ENCODE data around the gene PTPRM.

PTPRM gene

DNA sequence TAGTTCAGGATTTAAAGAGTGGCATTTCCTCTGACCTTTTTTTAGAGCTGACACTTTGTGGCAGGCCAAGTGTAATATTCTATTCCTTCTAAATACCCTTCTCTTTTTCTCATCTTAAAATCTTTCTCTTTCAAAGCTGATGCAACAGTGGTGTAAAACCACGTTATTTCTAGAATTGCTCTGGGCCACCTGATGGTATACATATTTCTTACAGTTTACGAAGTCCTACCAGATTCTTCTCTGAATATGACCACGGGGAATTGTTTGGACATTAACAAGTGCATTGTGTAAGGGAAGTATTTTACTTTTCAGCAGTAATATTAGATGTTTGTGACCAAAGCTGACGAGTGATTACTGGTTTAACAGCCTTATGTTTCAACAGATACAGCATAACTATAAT is 109.9 kb downstream of the PTPRM start:
- H3K4me3 ChIP-seq (replicated peaks in 1 of 2; ENCODE audit: low read depth in 2 of 2, low read length in 2 of 2) = no peak overlapping the region
- TF ChIP-seq, protein P1, sequence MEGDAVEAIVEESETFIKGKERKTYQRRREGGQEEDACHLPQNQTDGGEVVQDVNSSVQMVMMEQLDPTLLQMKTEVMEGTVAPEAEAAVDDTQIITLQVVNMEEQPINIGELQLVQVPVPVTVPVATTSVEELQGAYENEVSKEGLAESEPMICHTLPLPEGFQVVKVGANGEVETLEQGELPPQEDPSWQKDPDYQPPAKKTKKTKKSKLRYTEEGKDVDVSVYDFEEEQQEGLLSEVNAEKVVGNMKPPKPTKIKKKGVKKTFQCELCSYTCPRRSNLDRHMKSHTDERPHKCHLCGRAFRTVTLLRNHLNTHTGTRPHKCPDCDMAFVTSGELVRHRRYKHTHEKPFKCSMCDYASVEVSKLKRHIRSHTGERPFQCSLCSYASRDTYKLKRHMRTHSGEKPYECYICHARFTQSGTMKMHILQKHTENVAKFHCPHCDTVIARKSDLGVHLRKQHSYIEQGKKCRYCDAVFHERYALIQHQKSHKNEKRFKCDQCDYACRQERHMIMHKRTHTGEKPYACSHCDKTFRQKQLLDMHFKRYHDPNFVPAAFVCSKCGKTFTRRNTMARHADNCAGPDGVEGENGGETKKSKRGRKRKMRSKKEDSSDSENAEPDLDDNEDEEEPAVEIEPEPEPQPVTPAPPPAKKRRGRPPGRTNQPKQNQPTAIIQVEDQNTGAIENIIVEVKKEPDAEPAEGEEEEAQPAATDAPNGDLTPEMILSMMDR (IDR thresholded peaks at IDR 0.05; ENCODE audit: low read depth, low read length) = no peak
- no peak for DNase-seq (ENCODE audit: low read depth in 2 of 2)

DNA sequence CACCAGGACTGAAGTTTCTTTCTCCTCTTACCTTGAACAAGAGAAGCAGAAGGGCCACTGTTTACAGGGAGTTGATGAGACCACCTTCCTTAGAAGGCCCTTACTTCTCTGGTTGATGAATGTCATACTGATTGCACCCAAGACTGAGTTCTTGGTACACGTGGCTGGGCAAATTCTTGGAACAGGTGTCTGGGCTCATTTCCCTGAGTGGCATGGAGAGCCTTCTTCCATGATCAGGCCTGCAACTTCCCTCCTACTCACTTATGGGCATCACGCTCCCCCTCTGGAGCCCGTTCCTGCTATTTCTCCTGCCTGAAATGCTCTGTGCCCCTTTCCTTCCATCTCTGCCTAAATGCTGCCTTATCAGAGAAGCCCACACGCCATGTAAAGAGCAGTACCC is 110.3 kb downstream of the PTPRM start:
- TF ChIP-seq, protein P1 (IDR thresholded peaks at IDR 0.05; ENCODE audit: low read depth, low read length) = no peak

DNA sequence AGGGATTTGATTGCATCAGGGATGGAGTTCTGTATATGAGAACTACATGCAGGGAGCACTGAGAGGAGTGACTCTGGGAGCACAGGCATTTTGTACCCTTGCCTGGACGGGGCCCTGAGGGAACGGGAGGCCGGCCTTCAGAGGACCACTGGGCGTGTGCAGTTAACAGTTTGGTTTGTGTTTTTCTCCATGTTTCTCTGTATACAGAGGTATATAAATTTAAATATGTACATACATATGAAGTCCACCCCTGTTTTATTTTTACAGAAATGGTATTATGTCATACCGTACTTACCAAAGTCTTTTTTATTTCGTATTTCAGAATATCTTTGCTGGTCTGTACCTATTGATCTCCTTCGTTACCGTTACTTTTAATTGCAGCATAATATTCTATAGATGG is 111.3 kb downstream of the PTPRM start:
- TF ChIP-seq, protein P1 (IDR thresholded peaks at IDR 0.05; ENCODE audit: low read depth, low read length) = no peak
- H3K4me3 ChIP-seq (replicated peaks in 1 of 2; ENCODE audit: low read depth in 2 of 2, low read length in 2 of 2) = no peak overlapping the region
- no peak for DNase-seq (ENCODE audit: low read depth in 2 of 2)

More for the DNA sequence above, 110.3 kb downstream of the PTPRM start:
- DNase-seq (ENCODE audit: low read depth in 2 of 2) = no peak
- H3K4me3 ChIP-seq (replicated peaks in 1 of 2; ENCODE audit: low read depth in 2 of 2, low read length in 2 of 2) = no peak overlapping the region

DNA sequence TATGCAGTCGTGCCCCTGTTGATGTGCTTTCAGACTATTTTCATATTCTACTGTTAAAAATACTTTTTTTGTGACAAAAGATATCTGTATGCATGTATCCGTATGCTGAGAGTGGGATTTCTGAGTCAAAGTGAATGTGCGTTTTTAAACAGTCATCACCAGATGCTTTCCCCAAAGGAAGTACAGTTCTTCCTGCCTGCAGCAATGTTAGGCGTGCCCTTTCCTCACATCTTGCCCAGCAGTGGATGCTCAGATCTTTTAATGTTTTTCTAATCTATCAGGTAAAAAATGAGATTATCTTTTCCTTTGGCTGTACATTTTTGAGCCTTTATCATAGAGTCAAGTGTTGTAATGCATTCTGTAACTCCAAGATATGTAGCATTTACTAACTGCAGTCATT is 111.7 kb downstream of the PTPRM start:
- TF ChIP-seq, protein P1 (IDR thresholded peaks at IDR 0.05; ENCODE audit: low read depth, low read length) = no peak
- no peak overlapping the region for H3K4me3 ChIP-seq (replicated peaks in 1 of 2; ENCODE audit: low read depth in 2 of 2, low read length in 2 of 2)
- DNase-seq (ENCODE audit: low read depth in 2 of 2) = no peak

DNA sequence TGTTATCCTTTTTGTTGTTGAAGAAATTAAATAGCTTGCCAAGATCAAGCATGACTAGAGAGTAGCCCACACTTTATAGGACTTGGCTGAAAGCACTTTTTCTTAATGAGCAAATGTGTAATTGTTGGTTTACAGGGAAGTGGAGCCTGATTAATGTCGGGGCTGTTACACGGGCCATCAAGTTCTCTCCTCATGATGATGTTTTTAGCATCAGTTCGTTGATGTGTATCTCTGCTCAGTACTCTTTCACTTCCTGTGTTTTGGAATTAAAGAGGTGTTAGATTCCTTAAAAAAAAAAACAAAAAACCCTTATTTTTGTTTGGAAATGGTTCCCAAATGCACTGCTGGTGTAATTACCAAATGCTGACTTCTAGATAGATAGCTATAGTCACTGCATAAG is 114.2 kb downstream of the PTPRM start:
- H3K4me3 ChIP-seq (replicated peaks in 1 of 2; ENCODE audit: low read depth in 2 of 2, low read length in 2 of 2) = no peak overlapping the region
- DNase-seq (ENCODE audit: low read depth in 2 of 2) = no peak
- TF ChIP-seq, protein P1 (IDR thresholded peaks at IDR 0.05; ENCODE audit: low read depth, low read length) = no peak

DNA sequence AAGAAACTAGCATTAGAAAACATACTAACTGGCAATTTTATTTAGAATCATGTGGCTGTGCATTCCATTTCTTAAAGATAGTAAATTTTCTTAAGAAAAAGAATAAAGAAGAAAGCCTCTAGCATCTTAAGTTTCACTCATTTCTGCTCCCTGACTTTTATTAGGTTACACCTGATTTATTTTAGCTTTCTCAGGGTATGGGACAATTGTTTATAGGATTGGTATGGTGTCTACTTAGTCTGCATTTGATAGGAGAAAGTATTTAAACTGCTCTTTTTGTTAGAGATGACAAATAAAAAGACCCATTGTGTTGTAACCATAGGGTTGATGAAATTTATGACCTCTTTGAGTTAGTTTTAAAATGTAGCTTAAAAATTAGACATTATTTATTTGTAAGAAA is 115.2 kb downstream of the PTPRM start:
- no peak overlapping the region for H3K4me3 ChIP-seq (replicated peaks in 1 of 2; ENCODE audit: low read depth in 2 of 2, low read length in 2 of 2)
- TF ChIP-seq, protein P1 (IDR thresholded peaks at IDR 0.05; ENCODE audit: low read depth, low read length) = no peak
- no peak for DNase-seq (ENCODE audit: low read depth in 2 of 2)

DNA sequence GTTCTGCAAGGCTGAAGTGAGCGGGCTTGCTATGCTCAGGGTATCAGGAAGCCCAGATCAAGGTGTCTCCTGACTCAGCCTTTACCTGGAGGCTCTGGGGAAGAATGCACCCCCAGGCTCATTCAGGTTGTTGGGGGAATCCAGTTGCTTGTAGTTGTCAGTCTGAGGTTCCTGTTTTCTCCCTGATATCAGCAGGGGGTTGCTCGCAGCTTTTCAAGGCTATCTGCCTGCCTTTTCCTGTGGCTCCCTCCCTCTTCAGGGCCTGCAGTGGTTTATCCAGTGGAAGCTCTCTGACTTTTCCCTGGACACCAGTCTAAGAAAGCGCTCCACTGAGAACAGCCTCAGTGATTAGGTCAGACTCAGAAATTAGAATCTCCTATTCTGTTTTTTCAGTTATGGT is 116.6 kb downstream of the PTPRM start:
- no peak for DNase-seq (ENCODE audit: low read depth in 2 of 2)
- TF ChIP-seq, protein P1 (IDR thresholded peaks at IDR 0.05; ENCODE audit: low read depth, low read length) = no peak
- no peak overlapping the region for H3K4me3 ChIP-seq (replicated peaks in 1 of 2; ENCODE audit: low read depth in 2 of 2, low read length in 2 of 2)
